WERI-Rb-1 (cell line): ENCODE measurements around the gene MTCL1.

Experiments used
- DNase-seq: peaks from one replicate; pipeline ENCODE4 v3.0.0-alpha.2; 2020
- H3K27ac ChIP-seq: fragments of 250-450 bp; sonication (Bioruptor Pico); 2 replicates; pipeline ENCODE4 v1.5.1; 2020; ENCODE audit warnings: mild to moderate bottlenecking, moderate library complexity
- H3K27me3 ChIP-seq: fragments of 250-450 bp; sonication (Bioruptor Pico); 2 replicates; pipeline ENCODE4 v1.5.1; 2021; ENCODE audit warnings: mild to moderate bottlenecking, low read depth, moderate library complexity; ENCODE audit not compliant: insufficient read depth, severe bottlenecking
- H3K36me3 ChIP-seq: fragments of 250-450 bp; sonication (Bioruptor Pico); 2 replicates; pipeline ENCODE4 v1.5.1; 2020; ENCODE audit warnings: mild to moderate bottlenecking, moderate library complexity
- H3K4me3 ChIP-seq: 2 replicates; pipeline ENCODE4 v1.5.1; 2011; ENCODE audit warnings: low read depth, mild to moderate bottlenecking, control low read depth, low read length
- H3K9me3 ChIP-seq: fragments of 250-450 bp; sonication (Bioruptor Pico); 2 replicates; pipeline ENCODE4 v1.5.1; 2021; ENCODE audit warnings: mild to moderate bottlenecking, moderate library complexity; ENCODE audit not compliant: severe bottlenecking
- CTCF ChIP-seq: IDR thresholded peaks from 2 replicates; pipeline ENCODE4 v1.5.1; 2011; ENCODE audit warnings: low read depth, mild to moderate bottlenecking, control low read depth, inconsistent platforms, low read length

The MTCL1 gene

DNA sequence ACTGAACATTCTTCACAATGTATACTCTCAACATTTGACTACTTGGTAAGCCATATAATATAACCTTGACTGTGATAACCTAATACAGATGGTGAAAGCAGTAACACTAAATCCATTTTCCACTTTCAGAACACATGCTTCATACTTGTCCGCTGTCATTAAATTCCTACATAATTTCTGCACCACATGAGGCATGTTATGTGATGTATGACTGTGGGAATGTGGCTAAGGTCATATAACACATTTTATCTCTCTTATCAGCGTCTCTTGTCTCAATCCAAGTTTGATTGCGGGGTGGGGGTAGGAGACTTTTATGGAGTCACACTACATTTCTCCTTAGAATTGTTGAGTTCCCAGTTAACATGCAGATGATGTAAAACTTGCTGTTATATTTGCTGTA is 110.9 kb downstream of the MTCL1 start:
- DNase-seq = no peak
- Histone ChIP-seq H3K27ac (no peak overlapping the region), H3K27me3 (no peaks in the 10 kb centered on the region), H3K4me3 (no peak overlapping the region), H3K9me3 (no peaks in the 10 kb centered on the region), H3K36me3 (peaks cover 9% of the 10 kb centered on the region; the same call in 1 of the 2 replicates)
- no peak for TF ChIP-seq CTCF

DNA sequence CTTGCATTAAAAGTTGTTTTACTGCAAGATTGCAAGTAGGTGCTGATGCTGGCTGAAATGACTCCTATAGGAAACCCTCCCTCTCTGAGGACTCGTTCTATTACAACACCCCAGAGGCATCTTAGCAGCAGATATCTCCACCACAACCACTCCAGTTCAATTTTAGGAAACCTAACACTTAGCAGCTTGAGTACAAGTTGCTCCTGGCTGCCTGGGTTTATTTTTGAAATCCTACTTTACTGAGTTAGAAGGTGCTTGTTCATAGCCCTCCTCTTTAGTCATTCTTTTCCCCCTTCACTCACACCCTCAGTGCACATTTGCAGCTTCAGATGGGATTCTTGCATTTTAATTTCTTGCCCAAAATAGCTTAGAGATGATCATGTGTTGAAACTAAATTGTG is 111.5 kb downstream of the MTCL1 start:
- no peaks in the 10 kb centered on the region for H3K27me3 ChIP-seq
- H3K36me3 ChIP-seq = peaks cover 9% of the 10 kb centered on the region; the same call in 1 of the 2 replicates
- TF ChIP-seq CTCF = no peak
- H3K9me3 ChIP-seq = no peaks in the 10 kb centered on the region
- DNase-seq = no peak
- no peak overlapping the region for H3K27ac ChIP-seq
- H3K4me3 ChIP-seq = no peak overlapping the region

GRCh38 chr18:8818982-8819381 is 113.6 kb downstream of the MTCL1 start:
- TF ChIP-seq CTCF = no peak
- H3K27ac ChIP-seq = no peak overlapping the region
- H3K27me3 ChIP-seq = no peaks in the 10 kb centered on the region
- H3K4me3 ChIP-seq = no peak overlapping the region
- peaks cover 9% of the 10 kb centered on the region; the same call in 1 of the 2 replicates for H3K36me3 ChIP-seq
- H3K9me3 ChIP-seq = no peaks in the 10 kb centered on the region
- DNase-seq = no peak

DNA sequence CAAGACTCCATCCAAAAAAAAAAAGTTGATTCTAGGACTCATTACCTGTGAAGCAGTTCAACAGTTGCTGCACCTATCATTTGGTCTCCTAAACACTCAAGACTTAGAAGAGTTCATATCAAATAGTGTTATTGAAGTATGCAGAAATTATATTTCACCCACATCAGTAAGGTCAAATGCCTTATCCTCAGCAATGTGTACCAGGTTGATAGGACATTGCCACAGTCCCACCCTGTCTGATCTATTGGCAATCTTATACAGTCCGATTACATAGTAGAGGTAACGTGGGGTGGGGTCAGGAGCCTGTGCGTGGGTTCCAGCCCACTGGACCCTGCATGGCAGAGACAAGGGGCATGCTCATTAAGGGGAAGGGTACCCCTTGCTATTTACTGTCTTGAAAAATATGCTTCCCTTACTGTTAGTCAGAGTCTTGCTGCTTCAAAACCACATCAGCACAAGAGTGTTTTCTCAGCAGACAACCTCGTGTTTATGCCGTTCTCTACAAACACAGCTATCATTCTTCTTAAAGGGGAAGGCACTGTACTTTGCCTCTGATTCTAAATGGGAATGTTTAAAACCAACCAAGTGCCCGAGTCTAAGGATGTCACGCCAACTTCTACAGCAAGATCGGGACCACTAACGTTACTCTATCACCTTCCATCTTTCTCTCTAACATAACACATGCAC is 115.2 kb downstream of the MTCL1 start:
- Histone ChIP-seq H3K4me3 (no peak overlapping the region), H3K36me3 (peaks cover 9% of the 10 kb centered on the region), H3K27me3 (no peaks in the 10 kb centered on the region), H3K27ac (no peak overlapping the region), H3K9me3 (no peaks in the 10 kb centered on the region)
- DNase-seq = no peak
- no peak for TF ChIP-seq CTCF

DNA sequence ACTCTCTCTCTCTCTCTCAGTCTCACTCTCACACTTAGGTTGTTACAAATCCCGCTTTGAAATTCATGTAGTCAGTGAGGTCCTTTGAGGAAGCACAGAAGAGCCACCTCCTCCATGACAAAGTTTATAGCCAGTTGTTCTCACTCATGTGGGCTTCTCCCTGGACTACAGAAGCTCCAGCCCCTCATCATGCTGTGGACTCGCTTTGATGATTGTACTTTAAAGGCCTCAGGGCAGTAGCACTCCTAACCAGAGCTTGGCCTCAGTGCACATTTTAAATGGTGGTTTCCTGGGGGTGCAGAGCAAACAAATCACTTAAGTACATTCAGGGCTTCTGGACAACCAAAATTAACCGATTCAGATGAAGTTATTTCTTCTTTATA is 115.7 kb downstream of the MTCL1 start:
- H3K4me3 ChIP-seq = no peak overlapping the region
- H3K27me3 ChIP-seq = no peaks in the 10 kb centered on the region
- peaks cover 7% of the 10 kb centered on the region for H3K36me3 ChIP-seq
- no peak overlapping the region for H3K27ac ChIP-seq
- DNase-seq = no peak
- TF ChIP-seq CTCF = no peak
- H3K9me3 ChIP-seq = no peaks in the 10 kb centered on the region

DNA sequence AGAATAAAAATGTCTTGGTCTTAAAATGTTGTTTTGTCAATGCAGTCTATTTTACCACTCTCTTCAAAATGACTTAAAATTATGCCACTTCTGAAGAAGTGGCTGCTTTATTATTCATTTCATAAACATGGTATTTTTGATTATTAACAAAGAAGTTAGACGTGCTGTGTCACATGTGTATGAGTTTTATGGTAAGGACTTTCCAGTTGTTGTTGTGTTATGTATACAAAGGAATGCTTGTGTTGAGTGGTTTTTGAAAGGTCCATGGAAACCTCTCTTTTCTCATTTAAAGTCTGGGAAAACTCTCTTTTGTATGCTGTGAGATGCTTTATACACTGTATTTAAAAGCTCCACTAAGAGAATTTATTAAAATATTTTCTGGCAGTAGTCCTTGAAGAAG is 116.2 kb downstream of the MTCL1 start:
- H3K36me3 ChIP-seq = peaks cover 7% of the 10 kb centered on the region

More for the DNA sequence above, 116.2 kb downstream of the MTCL1 start:
- no peaks in the 10 kb centered on the region for H3K27me3 ChIP-seq
- no peak overlapping the region for H3K27ac ChIP-seq
- H3K4me3 ChIP-seq = no peak overlapping the region
- H3K9me3 ChIP-seq = no peaks in the 10 kb centered on the region
- no peak for TF ChIP-seq CTCF
- no peak for DNase-seq
